SIG-M5 treated with dmso at 0.1 percent for 504 hours (cell line): ENCODE measurements around the gene EIF4E1B.
A peak's percentile ranks its signal among the peaks of the same experiment; 100 is the strongest.

Source experiments
- DNase-seq: peaks from one replicate; lab custom pipeline; 2025; ENCODE audit not compliant: unreplicated experiment; lab: John Stamatoyannopoulos, UW

Gene EIF4E1B

GRCh38 chr5:176646707-176647029 lies 16.2 kb downstream of the EIF4E1B start:
- no peak for DNase-seq

- peak; percentile 97 for DNase-seq
Observed at GRCh38 chr5:176647030-176647842, 16.8 kb downstream of the EIF4E1B start, which contains the start of gene TSPAN17. TSPAN17 (plus strand) TSS chr5:176647484; CDS start chr5:176647616, 132 bp downstream.

- DNase-seq = no peak
Observed at GRCh38 chr5:176647843-176648473, 17.5 kb downstream of the EIF4E1B start.

- no peak for DNase-seq
Observed at GRCh38 chr5:176648474-176649194, 18.2 kb downstream of the EIF4E1B start.

GRCh38 chr5:176650354-176650884 lies 19.9 kb downstream of the EIF4E1B start:
- no peak for DNase-seq

GRCh38 chr5:176651472-176651980 lies 21.1 kb downstream of the EIF4E1B start:
- no peak for DNase-seq

- DNase-seq = no peak
Observed at GRCh38 chr5:176652136-176652535, 21.7 kb downstream of the EIF4E1B start.

- no peak for DNase-seq
Observed at GRCh38 chr5:176653401-176654385, 23.2 kb downstream of the EIF4E1B start.

GRCh38 chr5:176654856-176655255 lies 24.4 kb downstream of the EIF4E1B start:
- no peak for DNase-seq

- DNase-seq = no peak
Observed at GRCh38 chr5:176656467-176656990, 26.1 kb downstream of the EIF4E1B start.

GRCh38 chr5:176658007-176658599 lies 27.6 kb downstream of the EIF4E1B start:
- DNase-seq = peak; percentile 74

- peak; percentile 30 for DNase-seq
Observed at GRCh38 chr5:176658817-176659511, 28.5 kb downstream of the EIF4E1B start.

GRCh38 chr5:176659512-176659839 lies 29.0 kb downstream of the EIF4E1B start:
- no peak for DNase-seq

- no peak for DNase-seq
Observed at GRCh38 chr5:176659860-176660461, 29.5 kb downstream of the EIF4E1B start.

GRCh38 chr5:176660530-176660859 lies 30.0 kb downstream of the EIF4E1B start:
- no peak for DNase-seq

GRCh38 chr5:176660860-176661641 lies 30.6 kb downstream of the EIF4E1B start:
- peak; percentile 70 for DNase-seq

- DNase-seq = no peak
Observed at GRCh38 chr5:176661676-176662075, 31.2 kb downstream of the EIF4E1B start.
